ENCODE results near the gene DND1. TPM values are rescaled to one million over a fixed set of nuclear protein-coding genes. Genes with fewer than 3 reads are reported as not detected.
A peak's percentile ranks its signal among the peaks of the same experiment; 100 is the strongest.
"Not testable (repeated sequence)": the region's sequence is repeated elsewhere in the genome, so short reads cannot be mapped to it uniquely, and the experiment has no call there.

The DND1 gene
- total and polyA plus RNA-seq, 2 experiments from 2014 or later, result 8.1 to 15.5 TPM

- TF ChIP-seq ZNF462 (CRISPR knock-in tag; IDR thresholded peaks at IDR 0.05) (no peak), POLR2AphosphoS5 (IDR thresholded peaks at IDR 0.05; ENCODE audit: low read depth) (no peak), CREB1 (CRISPR knock-in tag; IDR thresholded peaks at IDR 0.05; ENCODE audit: low read depth) (no peak), STAT1 (IDR thresholded peaks at IDR 0.05; ENCODE audit: unreplicated experiment) (no peak)
Measured at GRCh38 chr5:140628711-140629110, 44.7 kb downstream of the DND1 start (continued).

DNA sequence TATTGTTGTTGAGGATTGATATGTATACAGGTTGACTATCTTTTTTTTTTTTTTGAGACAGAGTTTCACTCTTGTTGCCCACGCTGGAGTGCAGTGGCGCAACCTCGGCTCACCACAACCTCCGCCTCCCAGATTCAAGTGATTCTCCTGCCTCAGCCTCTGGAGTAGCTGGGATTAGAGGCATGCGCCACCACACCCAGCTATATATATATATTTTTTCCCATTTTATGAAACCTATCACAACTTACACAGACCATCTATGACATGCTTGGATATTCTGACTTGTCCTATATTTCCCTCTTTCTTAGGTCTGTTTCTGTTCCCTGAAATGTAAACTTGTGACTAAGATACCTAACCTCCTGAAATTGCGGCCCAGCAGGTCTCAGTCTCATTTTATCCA lies 45.4 kb downstream of the DND1 start:
- Histone ChIP-seq H3K9me2 (ENCODE audit: insufficient read depth) (no peaks in the 10 kb centered on the region), H3K79me2 (replicated peaks; ENCODE audit: insufficient read depth) (no peaks in the 10 kb centered on the region), H2AFZ (no peak overlapping the region), H3K4me1 (ENCODE audit: insufficient read depth) (no peaks in the 10 kb centered on the region), H3K27ac (ENCODE audit: low read depth) (no peak overlapping the region), H3F3A (replicated peaks; ENCODE audit: low read depth) (no peaks in the 10 kb centered on the region), H3K4me3 (no peak overlapping the region), H3K36me3 (ENCODE audit: insufficient read depth) (peaks cover 6% of the 10 kb centered on the region; the same call in 1 of the 2 replicates), H3K4me2 (no peak overlapping the region), H4K20me1 (replicated peaks; ENCODE audit: insufficient read depth) (no peaks in the 10 kb centered on the region), H3K27me3 (ENCODE audit: insufficient read depth) (peaks cover 26% of the 10 kb centered on the region)
- DNase-seq (ENCODE audit: low spot score), result peak; percentile 23
- TF ChIP-seq, protein P1, sequence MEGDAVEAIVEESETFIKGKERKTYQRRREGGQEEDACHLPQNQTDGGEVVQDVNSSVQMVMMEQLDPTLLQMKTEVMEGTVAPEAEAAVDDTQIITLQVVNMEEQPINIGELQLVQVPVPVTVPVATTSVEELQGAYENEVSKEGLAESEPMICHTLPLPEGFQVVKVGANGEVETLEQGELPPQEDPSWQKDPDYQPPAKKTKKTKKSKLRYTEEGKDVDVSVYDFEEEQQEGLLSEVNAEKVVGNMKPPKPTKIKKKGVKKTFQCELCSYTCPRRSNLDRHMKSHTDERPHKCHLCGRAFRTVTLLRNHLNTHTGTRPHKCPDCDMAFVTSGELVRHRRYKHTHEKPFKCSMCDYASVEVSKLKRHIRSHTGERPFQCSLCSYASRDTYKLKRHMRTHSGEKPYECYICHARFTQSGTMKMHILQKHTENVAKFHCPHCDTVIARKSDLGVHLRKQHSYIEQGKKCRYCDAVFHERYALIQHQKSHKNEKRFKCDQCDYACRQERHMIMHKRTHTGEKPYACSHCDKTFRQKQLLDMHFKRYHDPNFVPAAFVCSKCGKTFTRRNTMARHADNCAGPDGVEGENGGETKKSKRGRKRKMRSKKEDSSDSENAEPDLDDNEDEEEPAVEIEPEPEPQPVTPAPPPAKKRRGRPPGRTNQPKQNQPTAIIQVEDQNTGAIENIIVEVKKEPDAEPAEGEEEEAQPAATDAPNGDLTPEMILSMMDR (conservative IDR thresholded peaks at IDR 0.05; ENCODE audit: low read depth in 2 of 2), result no peak
- TF ChIP-seq POLR2AphosphoS5 (IDR thresholded peaks at IDR 0.05; ENCODE audit: low read depth) (no peak), CREB1 (CRISPR knock-in tag; IDR thresholded peaks at IDR 0.05; ENCODE audit: low read depth) (no peak)
- Mint-ChIP-seq H3K36me3 (ENCODE audit: low read depth) (peaks cover 16% of the 10 kb centered on the region), H3K4me1 (no peaks in the 10 kb centered on the region), H3K4me3 (no peak overlapping the region), H3K27me3 (ENCODE audit: insufficient read depth, low read depth, poor library complexity) (peaks cover 19% of the 10 kb centered on the region), H3K27ac (no peak overlapping the region), H3K9me3 (peaks cover 60% of the 10 kb centered on the region)
- no peak for ATAC-seq

DNA sequence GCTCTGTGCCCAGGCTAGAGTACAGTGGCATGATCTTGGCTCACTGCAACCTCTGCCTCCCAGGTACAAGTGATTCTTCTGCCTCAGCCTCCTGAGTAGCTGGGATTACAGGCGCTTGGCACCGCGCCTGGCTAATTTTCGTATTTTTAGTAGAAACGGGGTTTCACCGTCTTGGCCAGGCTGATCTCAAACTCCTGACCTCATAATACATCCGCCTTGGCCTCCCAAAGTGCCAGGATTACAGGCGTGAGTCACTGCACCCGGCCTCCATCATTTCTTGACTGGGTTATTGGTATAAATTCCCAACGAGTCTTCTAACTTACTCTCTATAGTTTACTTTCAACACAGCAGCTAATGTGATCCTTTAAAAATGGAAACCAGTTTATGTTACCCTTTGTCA lies 48.5 kb downstream of the DND1 start:
- not testable (repeated sequence) for H3K27me3 ChIP-seq (ENCODE audit: insufficient read depth); H3K9me2 ChIP-seq (ENCODE audit: insufficient read depth); H3K4me1 ChIP-seq (ENCODE audit: insufficient read depth); ATAC-seq; H3K4me3 Mint-ChIP-seq; H2AFZ ChIP-seq; H4K20me1 ChIP-seq (replicated peaks; ENCODE audit: insufficient read depth); H3K4me2 ChIP-seq; DNase-seq (ENCODE audit: low spot score); H3F3A ChIP-seq (replicated peaks; ENCODE audit: low read depth); H3K27ac Mint-ChIP-seq; H3K4me3 ChIP-seq; H3K27ac ChIP-seq (ENCODE audit: low read depth); H3K27me3 Mint-ChIP-seq (ENCODE audit: insufficient read depth, low read depth, poor library complexity); H3K4me1 Mint-ChIP-seq; H3K36me3 ChIP-seq (ENCODE audit: insufficient read depth); H3K79me2 ChIP-seq (replicated peaks; ENCODE audit: insufficient read depth)
- Mint-ChIP-seq H3K9me3 (peaks cover 72% of the 10 kb centered on the region), H3K36me3 (ENCODE audit: low read depth) (peaks cover 12% of the 10 kb centered on the region)

- peaks cover 72% of the 10 kb centered on the region for H3K9me3 Mint-ChIP-seq
- H3K4me2 ChIP-seq; DNase-seq (ENCODE audit: low spot score); H3K27me3 ChIP-seq (ENCODE audit: insufficient read depth); H2AFZ ChIP-seq; H4K20me1 ChIP-seq (replicated peaks; ENCODE audit: insufficient read depth); H3K4me3 ChIP-seq; H3K79me2 ChIP-seq (replicated peaks; ENCODE audit: insufficient read depth); H3K4me3 Mint-ChIP-seq; H3K36me3 Mint-ChIP-seq (ENCODE audit: low read depth); H3K27ac Mint-ChIP-seq; H3K27ac ChIP-seq (ENCODE audit: low read depth); ATAC-seq; H3K36me3 ChIP-seq (ENCODE audit: insufficient read depth); H3K4me1 ChIP-seq (ENCODE audit: insufficient read depth); H3K4me1 Mint-ChIP-seq; H3K27me3 Mint-ChIP-seq (ENCODE audit: insufficient read depth, low read depth, poor library complexity); H3K9me2 ChIP-seq (ENCODE audit: insufficient read depth); H3F3A ChIP-seq (replicated peaks; ENCODE audit: low read depth): not testable (repeated sequence)
Measured at GRCh38 chr5:140623061-140623460, 50.3 kb downstream of the DND1 start.

All from GM23338 (cell line).